ENCODE data around the gene GAL3ST1. TPM values are rescaled to one million over a fixed set of nuclear protein-coding genes. Genes with fewer than 3 reads are reported as not detected.
"Not testable (repeated sequence)": the region's sequence is repeated elsewhere in the genome, so short reads cannot be mapped to it uniquely, and the experiment has no call there.

Gene GAL3ST1, protein sequence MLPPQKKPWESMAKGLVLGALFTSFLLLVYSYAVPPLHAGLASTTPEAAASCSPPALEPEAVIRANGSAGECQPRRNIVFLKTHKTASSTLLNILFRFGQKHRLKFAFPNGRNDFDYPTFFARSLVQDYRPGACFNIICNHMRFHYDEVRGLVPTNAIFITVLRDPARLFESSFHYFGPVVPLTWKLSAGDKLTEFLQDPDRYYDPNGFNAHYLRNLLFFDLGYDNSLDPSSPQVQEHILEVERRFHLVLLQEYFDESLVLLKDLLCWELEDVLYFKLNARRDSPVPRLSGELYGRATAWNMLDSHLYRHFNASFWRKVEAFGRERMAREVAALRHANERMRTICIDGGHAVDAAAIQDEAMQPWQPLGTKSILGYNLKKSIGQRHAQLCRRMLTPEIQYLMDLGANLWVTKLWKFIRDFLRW
- total RNA-seq = under 1 TPM in 2 of 3 donors, not detected in 1; 0.16 to 0.38 TPM

DNA sequence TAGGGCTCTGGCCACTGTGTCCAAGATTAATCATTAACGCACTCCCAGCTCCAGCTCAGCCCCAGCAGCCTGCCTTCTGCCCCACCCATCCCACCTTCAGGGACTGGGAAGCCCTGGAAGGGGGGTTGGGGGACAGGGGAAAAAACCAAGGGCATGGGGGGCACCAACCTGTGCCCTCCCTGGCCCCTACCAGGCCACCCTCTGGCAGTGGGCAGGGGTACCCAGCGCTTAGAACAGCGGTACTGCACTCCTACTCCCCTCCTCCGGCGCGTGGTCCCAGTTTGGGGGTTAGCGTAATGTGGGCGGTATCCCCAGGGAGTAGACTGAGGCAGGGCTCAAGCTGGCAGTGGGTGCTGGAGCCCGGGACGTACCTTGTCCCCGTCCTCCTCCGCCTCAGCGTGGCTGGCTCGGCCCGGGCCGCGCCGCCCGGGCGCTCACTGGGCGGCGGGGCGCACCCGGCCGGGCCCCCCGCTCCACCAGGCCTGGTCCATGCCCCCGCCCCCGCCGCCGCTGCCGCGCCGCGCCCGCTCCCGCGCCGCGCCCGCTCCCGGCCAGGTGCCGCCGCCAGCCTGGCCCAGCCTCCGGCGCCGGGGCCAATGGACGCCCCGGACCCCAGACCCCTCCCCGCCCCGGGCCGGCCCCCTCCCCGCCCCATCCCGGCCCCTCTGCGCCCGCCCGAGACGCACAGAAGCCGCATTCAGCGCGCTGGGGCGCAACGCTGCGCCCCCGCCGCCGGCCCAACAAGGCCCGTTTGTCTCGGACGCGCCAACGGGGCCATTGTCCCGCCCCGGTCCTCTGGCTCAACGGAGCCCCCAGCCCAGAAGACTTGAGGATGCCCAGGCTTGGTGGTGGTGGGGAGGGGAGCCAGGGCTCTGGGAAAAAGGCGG, at the start of gene GAL3ST1:
GAL3ST1 (minus strand) TSS at position 571 of the 887 bp plus-strand sequence. CDS start 17,273 bp downstream, outside the sequence.
- Mint-ChIP-seq H3K36me3 (ENCODE audit: insufficient read depth) (peaks cover 27% of the 10 kb centered on the region), H3K27me3 (ENCODE audit: low read depth) (no peaks in the 10 kb centered on the region), H3K9me3 (no peaks in the 10 kb centered on the region), H3K4me1 (ENCODE audit: low read depth) (peaks cover 4% of the 10 kb centered on the region), H3K4me3 (no peak within 1 kb of the TSS)
- DNase-seq (no peak), ATAC-seq (peak; percentile 15 to 49)

DNA sequence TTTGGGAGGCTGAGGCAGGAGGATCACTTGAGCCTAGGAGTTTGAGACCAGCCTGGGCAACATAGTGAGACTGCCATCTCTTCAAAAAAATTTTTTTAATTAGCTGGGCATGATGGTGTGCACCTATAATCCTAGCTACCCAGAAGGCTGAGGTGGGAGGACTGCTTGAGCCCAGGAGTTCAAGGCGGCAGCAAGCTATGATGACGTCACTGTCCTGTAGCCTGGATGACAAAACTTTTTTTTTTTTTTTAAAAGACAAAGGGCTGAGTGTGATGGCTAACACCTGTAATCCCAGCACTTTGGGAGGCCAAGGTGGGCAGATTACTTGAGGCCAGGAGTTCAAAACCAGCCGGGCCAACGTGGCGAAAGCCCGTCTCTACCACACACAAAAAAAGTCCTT, 45.4 kb upstream of the GAL3ST1 start:
- not testable (repeated sequence) for H3K4me3 Mint-ChIP-seq; DNase-seq; H3K4me1 Mint-ChIP-seq (ENCODE audit: low read depth); ATAC-seq; H3K9me3 Mint-ChIP-seq; H3K27me3 Mint-ChIP-seq (ENCODE audit: low read depth); H3K36me3 Mint-ChIP-seq (ENCODE audit: insufficient read depth)

DNA sequence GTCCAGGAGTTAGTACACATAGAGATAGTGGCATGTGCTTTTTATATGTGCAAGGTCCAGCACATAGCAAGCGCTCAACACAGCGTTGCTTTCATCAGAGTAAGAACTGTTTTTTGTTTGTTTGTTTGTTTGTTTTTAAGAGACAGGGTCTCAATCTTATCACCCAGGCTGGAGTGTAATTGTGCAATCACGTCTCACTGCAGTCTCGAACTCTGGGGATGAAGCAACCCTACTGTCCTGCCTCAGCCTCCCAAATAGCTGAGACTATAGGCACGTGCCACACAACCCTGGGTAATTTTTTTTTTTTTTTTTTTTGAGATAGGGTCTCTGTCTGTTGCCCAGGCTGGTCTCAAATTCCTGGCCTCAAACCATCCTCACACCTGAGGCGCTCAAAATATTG, 43.4 kb upstream of the GAL3ST1 start:
- Mint-ChIP-seq H3K4me3 (no peak overlapping the region), H3K9me3 (no peaks in the 10 kb centered on the region), H3K36me3 (ENCODE audit: insufficient read depth) (no peaks in the 10 kb centered on the region)

DNA sequence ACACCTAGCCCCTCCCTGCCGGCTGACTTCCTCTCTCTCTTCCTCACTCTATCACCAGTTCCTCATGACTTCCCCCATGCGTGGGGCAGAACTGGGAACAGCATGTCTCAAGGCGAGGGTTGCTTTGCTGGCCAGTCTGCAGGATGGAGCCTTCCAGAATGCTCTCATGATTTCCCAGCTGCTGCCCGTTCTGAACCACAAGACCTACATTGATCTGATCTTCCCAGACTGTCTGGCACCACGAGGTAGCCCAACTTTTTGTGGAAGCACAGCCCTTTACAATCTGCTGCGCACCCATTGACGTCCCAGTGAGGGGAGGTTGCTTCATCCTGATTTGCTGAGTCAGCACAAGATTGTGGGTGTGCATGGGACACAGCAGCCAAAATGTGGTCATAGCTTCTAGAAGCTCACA, 41.1 kb upstream of the GAL3ST1 start:
- no peaks in the 10 kb centered on the region for H3K36me3 Mint-ChIP-seq (ENCODE audit: insufficient read depth)
- DNase-seq (no peak), ATAC-seq (no peak)
- no peaks in the 10 kb centered on the region for H3K9me3 Mint-ChIP-seq
- no peaks in the 10 kb centered on the region for H3K27me3 Mint-ChIP-seq (ENCODE audit: low read depth)
- H3K4me3 Mint-ChIP-seq = no peak overlapping the region
- H3K4me1 Mint-ChIP-seq (ENCODE audit: low read depth) = no peaks in the 10 kb centered on the region

More for the DNA sequence above, 43.4 kb upstream of the GAL3ST1 start:
- ATAC-seq = no peak
- no peak for DNase-seq
- Mint-ChIP-seq H3K27me3 (ENCODE audit: low read depth) (no peaks in the 10 kb centered on the region), H3K4me1 (ENCODE audit: low read depth) (no peaks in the 10 kb centered on the region)

DNA sequence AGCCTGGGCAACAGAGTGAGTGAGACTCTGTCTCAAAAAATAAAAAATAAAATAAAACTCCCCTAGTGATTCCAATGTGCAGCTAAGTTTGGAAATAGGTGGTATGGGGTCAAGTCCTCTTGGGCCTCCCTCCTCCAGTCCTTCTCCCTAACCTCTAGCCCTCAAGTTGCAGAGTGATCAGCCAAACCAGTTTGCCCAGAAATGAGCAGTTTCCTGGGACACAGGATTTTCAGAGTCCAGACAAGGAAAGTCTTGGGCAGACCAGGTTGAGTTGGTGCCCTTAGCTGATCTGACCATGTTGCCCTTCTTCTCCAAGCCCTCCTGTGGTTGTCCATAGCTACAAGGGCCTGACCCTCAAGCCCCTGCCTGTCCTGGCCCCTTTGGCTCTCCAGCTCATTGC, 40.4 kb upstream of the GAL3ST1 start:
- no peaks in the 10 kb centered on the region for H3K36me3 Mint-ChIP-seq (ENCODE audit: insufficient read depth)
- no peaks in the 10 kb centered on the region for H3K27me3 Mint-ChIP-seq (ENCODE audit: low read depth)
- no peaks in the 10 kb centered on the region for H3K9me3 Mint-ChIP-seq
- DNase-seq = no peak
- no peak for ATAC-seq
- H3K4me3 Mint-ChIP-seq = no peak overlapping the region
- no peaks in the 10 kb centered on the region for H3K4me1 Mint-ChIP-seq (ENCODE audit: low read depth)

DNA sequence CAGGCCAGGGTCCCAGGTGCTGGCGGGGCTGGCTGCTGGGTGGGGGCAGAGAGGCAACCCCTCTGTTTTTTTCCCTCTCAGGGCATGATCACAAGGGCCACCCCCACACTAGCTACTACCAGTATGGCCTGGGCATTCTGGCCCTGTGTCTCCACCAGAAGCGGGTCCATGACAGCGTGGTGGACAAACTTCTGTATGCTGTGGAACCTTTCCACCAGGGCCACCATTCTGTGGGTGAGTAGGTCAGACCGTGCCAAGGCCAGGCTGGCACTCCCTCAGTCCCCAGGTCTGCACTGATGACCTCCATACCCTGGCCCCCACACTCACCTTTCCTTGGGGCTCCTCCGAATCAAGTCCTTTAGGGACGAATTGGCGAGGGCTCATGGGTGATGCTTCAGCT, 39.8 kb upstream of the GAL3ST1 start:
- H3K27me3 Mint-ChIP-seq (ENCODE audit: low read depth) = no peaks in the 10 kb centered on the region
- DNase-seq (no peak), ATAC-seq (no peak)
- H3K4me1 Mint-ChIP-seq (ENCODE audit: low read depth) = no peaks in the 10 kb centered on the region
- H3K36me3 Mint-ChIP-seq (ENCODE audit: insufficient read depth) = no peaks in the 10 kb centered on the region
- no peaks in the 10 kb centered on the region for H3K9me3 Mint-ChIP-seq
- no peak overlapping the region for H3K4me3 Mint-ChIP-seq

DNA sequence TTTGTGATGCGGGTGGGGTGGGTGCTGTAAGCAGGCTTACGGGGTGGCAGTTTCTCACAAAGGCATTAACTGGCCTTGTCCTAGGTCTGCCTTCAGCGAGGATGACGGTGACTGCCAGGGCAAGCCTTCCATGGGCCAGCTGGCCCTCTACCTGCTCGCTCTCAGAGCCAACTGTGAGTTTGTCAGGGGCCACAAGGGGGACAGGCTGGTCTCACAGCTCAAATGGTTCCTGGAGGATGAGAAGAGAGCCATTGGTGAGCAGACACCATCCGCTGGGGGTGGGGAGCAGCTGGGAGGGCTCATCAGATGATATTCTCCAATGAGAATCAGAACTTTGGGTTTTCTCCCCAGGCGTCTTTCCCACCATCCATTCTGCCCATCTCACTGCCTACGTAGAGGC, 38.3 kb upstream of the GAL3ST1 start:
- Mint-ChIP-seq H3K4me1 (ENCODE audit: low read depth) (peaks cover 4% of the 10 kb centered on the region), H3K27me3 (ENCODE audit: low read depth) (no peaks in the 10 kb centered on the region), H3K36me3 (ENCODE audit: insufficient read depth) (no peaks in the 10 kb centered on the region), H3K4me3 (no peak overlapping the region), H3K9me3 (no peaks in the 10 kb centered on the region)
- ATAC-seq (no peak), DNase-seq (no peak)

DNA sequence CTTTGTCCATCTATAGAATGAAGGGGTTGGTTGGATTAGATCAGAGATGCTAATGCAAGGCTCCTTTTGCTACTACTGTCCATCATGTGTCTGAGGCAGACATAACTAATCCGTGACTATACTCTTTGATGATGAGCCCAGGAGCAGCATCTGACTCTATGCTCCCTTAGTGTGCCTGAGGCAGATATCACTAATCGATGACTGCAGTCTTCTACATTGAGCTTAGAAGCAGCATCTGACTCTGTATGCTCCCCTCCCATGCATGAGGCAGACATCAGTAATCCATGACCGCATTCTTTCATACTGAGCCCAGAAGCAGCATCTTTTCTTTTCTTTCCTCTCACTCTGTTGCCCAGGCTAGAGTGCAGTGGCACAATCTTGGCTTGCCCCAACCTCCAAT, 36.7 kb upstream of the GAL3ST1 start:
- Mint-ChIP-seq H3K36me3 (ENCODE audit: insufficient read depth) (no peaks in the 10 kb centered on the region), H3K27me3 (ENCODE audit: low read depth) (no peaks in the 10 kb centered on the region)
- DNase-seq = no peak

DNA sequence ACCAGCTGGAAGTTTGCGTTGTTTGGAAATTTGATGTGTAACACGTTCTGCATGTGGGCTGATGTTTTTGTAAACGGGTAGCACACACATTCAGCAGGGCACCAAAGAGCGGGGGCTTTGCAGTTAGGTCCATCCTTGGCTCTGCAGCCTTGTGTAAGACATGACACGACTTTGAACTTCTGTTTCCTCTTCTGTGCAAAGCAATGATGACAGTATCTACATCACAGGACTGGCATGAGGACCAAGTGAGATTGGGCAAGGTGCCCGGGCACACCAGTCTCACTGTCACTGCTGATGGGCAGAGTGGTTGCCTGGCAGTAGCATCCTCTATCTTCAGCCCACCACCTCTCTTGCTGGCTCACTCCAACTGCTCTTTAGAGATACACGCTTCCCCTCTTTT, 35.8 kb upstream of the GAL3ST1 start:
- Mint-ChIP-seq H3K27me3 (ENCODE audit: low read depth) (no peaks in the 10 kb centered on the region), H3K4me1 (ENCODE audit: low read depth) (peaks cover 25% of the 10 kb centered on the region), H3K9me3 (no peaks in the 10 kb centered on the region), H3K36me3 (ENCODE audit: insufficient read depth) (no peaks in the 10 kb centered on the region), H3K4me3 (no peak overlapping the region)
- no peak for ATAC-seq
- DNase-seq = no peak

More for the DNA sequence above, 36.7 kb upstream of the GAL3ST1 start:
- H3K9me3 Mint-ChIP-seq = no peaks in the 10 kb centered on the region
- no peak for ATAC-seq
- H3K4me1 Mint-ChIP-seq (ENCODE audit: low read depth) = peaks cover 18% of the 10 kb centered on the region
- H3K4me3 Mint-ChIP-seq = no peak overlapping the region

DNA sequence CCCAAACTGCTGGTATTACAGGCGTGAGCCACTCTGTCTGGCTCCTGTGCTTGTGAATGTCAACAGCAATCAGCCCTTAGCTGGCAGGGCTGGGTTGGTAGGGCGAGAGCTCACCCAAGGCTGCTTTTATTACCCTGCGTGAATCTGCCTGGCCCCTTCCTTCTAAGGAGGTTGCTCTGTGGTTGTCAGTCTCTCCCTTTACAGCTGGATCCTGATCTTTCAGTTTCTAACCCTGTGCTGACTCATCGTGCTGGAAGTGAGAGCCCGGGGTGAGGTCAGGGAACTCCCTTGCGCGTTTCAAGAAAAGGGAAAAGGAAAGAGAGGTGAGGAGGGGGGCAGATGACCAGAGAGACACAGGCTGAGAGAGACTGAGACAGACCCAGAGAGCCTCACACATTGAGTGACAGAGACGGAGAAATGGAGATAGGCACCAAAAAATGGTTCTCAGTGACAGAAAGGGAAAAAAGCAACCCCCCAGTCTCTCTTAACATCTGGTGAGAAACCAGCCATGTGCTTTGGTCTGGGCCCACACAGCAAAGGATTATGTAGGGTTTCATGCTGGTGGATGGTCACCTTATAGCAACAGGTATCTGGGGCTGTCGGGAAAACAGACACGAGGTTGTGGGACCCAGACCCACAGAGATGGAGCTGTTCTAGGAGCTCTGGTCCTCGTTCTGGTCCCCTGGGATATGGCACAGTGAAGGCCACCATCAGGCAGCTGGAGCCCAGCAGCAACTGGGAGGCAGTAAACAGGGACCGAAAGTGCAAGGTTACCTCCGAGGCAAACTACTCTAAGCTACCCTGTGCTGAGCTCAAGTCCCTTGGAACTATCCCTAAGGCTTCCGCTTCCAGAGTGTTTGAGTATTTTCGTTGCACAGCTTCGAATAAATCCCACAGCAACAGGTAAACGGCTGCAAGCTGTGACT, 35.1 kb upstream of the GAL3ST1 start:
- Mint-ChIP-seq H3K27me3 (ENCODE audit: low read depth) (no peaks in the 10 kb centered on the region), H3K4me3 (no peak overlapping the region), H3K36me3 (ENCODE audit: insufficient read depth) (no peaks in the 10 kb centered on the region), H3K4me1 (ENCODE audit: low read depth) (peaks cover 25% of the 10 kb centered on the region), H3K9me3 (no peaks in the 10 kb centered on the region)
- DNase-seq = no peak
- peak; percentile 29 to 64 for ATAC-seq

DNA sequence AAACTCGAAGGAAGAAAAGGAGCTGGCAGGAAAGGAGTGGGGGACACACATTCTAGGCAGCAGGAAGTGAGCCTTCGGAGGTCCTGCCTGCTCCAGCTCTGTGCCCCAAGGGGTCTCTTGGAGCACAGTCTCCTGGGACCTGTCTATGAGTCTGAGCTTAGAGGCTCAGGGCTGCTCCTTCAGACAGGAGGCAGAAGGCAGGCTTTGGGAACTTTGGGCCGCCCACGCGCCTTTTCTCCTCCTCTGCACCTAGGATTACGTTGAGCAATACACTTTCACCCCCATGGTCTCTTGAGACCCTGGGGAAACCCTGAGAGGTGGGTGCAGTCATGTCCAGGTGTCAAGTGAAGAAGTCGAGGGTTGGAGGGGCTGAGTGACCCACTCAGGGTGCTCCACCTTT, 33.5 kb upstream of the GAL3ST1 start:
- no peak overlapping the region for H3K4me3 Mint-ChIP-seq
- DNase-seq = no peak
- H3K36me3 Mint-ChIP-seq (ENCODE audit: insufficient read depth) = no peaks in the 10 kb centered on the region
- H3K9me3 Mint-ChIP-seq = no peaks in the 10 kb centered on the region
- H3K27me3 Mint-ChIP-seq (ENCODE audit: low read depth) = no peaks in the 10 kb centered on the region
- no peak for ATAC-seq
- peaks cover 25% of the 10 kb centered on the region for H3K4me1 Mint-ChIP-seq (ENCODE audit: low read depth)

DNA sequence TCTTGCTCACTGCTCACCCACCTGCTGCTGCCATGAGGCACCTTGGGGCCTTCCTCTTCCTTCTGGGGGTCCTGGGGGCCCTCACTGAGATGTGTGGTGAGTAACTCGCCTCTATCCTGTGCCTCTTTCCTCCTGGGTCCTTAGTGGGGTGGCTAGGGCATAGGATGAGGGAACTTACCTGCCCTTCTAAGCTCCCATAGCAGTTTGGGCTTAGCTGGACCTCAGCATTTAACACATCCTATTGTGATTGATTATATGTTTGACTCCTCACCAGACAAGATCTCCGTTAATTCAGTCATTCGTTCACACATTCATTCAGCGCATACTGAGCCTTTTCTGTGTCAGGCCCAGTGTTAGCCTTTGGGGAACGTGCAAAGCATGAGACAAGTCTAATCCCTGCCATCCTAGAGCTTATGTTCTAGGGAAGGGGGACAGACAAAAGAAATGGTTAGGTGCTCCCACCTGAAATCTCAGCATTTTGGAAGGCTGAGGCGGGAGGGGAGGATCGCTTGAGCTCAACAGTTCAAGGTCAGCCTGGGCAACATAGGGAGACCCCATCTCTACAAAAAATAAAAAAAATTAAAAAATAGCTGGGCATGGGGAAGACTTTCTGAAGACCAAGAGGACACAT, 33.0 kb upstream of the GAL3ST1 start:
- peaks cover 25% of the 10 kb centered on the region for H3K4me1 Mint-ChIP-seq (ENCODE audit: low read depth)

DNA sequence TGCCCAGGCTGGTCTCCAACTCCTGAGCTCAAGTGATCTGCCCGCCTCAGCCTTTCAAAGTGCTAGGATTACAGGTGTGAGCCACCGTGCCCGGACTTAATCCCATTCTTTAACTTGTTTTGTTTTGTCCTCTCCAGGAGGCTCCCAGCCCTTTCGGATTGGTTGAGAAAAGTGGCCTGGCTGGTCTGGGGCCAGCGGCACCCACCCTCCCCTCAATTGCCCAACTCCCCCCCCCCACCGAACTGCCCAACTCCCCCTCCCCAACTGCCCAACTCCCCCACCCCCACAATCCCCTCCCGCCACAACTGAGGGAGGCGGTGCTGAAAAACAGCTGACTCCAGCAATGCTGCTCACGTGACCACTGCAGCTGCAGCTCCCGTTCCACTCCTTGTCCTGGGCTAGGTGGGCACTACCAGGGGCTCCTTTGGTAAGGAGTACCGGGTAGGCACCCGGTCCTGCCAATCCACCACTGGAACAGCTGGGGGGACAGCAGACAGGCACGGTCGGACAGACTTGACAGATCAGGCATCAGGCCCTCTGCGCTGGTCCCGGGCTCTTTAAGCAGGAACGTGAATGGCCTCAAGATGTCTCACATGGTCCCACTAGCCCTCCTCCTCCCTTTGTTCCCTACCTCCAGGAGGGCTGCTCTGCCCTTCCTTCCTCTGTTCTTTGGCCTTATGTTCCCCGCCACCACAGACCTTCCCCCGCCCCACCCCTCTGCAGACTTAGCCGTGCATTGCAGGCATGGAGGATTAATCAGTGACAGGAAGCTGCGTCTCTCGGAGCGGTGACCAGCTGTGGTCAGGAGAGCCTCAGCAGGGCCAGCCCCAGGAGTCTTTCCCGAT, 32.2 kb upstream of the GAL3ST1 start, which contains the start of gene TCN2:
TCN2 (plus strand) TSS at position 720 of the 845 bp plus-strand sequence. CDS start 158 bp downstream, outside the sequence.
- DNase-seq = no peak
- Mint-ChIP-seq H3K4me3 (peak within 1 kb of the TSS; percentile 78), H3K36me3 (ENCODE audit: insufficient read depth) (no peaks in the 10 kb centered on the region), H3K4me1 (ENCODE audit: low read depth) (peaks cover 25% of the 10 kb centered on the region), H3K9me3 (no peaks in the 10 kb centered on the region), H3K27me3 (ENCODE audit: low read depth) (no peaks in the 10 kb centered on the region)
- peak; percentile 69 to 81 for ATAC-seq

More for the DNA sequence above, 33.0 kb upstream of the GAL3ST1 start:
- Mint-ChIP-seq H3K27me3 (ENCODE audit: low read depth) (no peaks in the 10 kb centered on the region), H3K36me3 (ENCODE audit: insufficient read depth) (no peaks in the 10 kb centered on the region), H3K9me3 (no peaks in the 10 kb centered on the region), H3K4me3 (peak overlapping the region; percentile 78)
- ATAC-seq (peak in 1 of 2 donors; percentile 36), DNase-seq (no peak)
